ENCODE data around the gene ZSCAN2. TPM values are rescaled to one million over a fixed set of nuclear protein-coding genes. Genes with fewer than 3 reads are reported as not detected.

The ZSCAN2 gene
- total and polyA plus RNA-seq, 10 of the 15 experiments (the other 5 are each of a cell fraction or from before 2014, with no cell fraction given), result 2.7 to 13.2 (median 8.6) TPM

Other genes with a start within 250 kb of the ZSCAN2 start
- gene WDR73, start 53.3 kb downstream of the ZSCAN2 start, total RNA-seq (2014; rRNA removed), result 15.4 and 16.4 TPM in 2 replicates
- 11.5 and 14.9 TPM in 2 replicates for gene WDR73, start 53.3 kb downstream of the ZSCAN2 start, total RNA-seq (2014; rRNA removed; fragmentation: Illumina TruSeq; extraction: Trizol)
- 13.6 and 21.6 TPM in 2 replicates for gene WDR73, start 53.3 kb downstream of the ZSCAN2 start, total RNA-seq (2021)
- gene WDR73, start 53.3 kb downstream of the ZSCAN2 start, polyA plus RNA-seq (2011; rRNA removed), result 9.6 and 12.0 TPM in 2 replicates
- 17.3 and 17.5 TPM in 2 replicates for gene WDR73, start 53.3 kb downstream of the ZSCAN2 start, polyA plus RNA-seq (2014; fragmentation: Illumina TruSeq; extraction: Trizol)
- 1 to 10 TPM; 4.4 to 7.0 TPM for gene WDR73, start 53.3 kb downstream of the ZSCAN2 start, polyA plus RNA-seq (2014; fragmentation: Nextera tagmentation; extraction: Ambion mirVana)
- 19.9 and 20.3 TPM in 2 replicates for gene WDR73, start 53.3 kb downstream of the ZSCAN2 start, polyA plus RNA-seq (2014; rRNA removed)
- 10 to 100 TPM; 25.4 to 25.6 TPM for gene WDR73, start 53.3 kb downstream of the ZSCAN2 start, polyA plus RNA-seq (2016; fragmentation: Nextera tagmentation; extraction: Ambion mirVana)
- 2.5 and 4.1 TPM in 2 replicates for gene NMB, start 57.2 kb downstream of the ZSCAN2 start, total RNA-seq (2014; rRNA removed)
- gene NMB, start 57.2 kb downstream of the ZSCAN2 start, total RNA-seq (2014; rRNA removed; fragmentation: Illumina TruSeq; extraction: Trizol), result 0.67 and 1.8 TPM in 2 replicates
- gene NMB, start 57.2 kb downstream of the ZSCAN2 start, total RNA-seq (2021), result 1.3 and 2.8 TPM in 2 replicates
- gene NMB, start 57.2 kb downstream of the ZSCAN2 start, polyA plus RNA-seq (2011; rRNA removed), result 0.62 and 0.76 TPM in 2 replicates
- 0.76 and 0.81 TPM in 2 replicates for gene NMB, start 57.2 kb downstream of the ZSCAN2 start, polyA plus RNA-seq (2014; fragmentation: Illumina TruSeq; extraction: Trizol)
- gene NMB, start 57.2 kb downstream of the ZSCAN2 start, polyA plus RNA-seq (2014; fragmentation: Nextera tagmentation; extraction: Ambion mirVana), result under 1 TPM; 0.32 to 0.91 TPM
- 2.9 and 3.6 TPM in 2 replicates for gene NMB, start 57.2 kb downstream of the ZSCAN2 start, polyA plus RNA-seq (2014; rRNA removed)
- gene NMB, start 57.2 kb downstream of the ZSCAN2 start, polyA plus RNA-seq (2016; fragmentation: Nextera tagmentation; extraction: Ambion mirVana), result 1 to 10 TPM; 2.2 to 2.7 TPM
- 99.2 and 137 TPM in 2 replicates for gene SEC11A, start 115.1 kb downstream of the ZSCAN2 start, total RNA-seq (2014; rRNA removed)
- gene SEC11A, start 115.1 kb downstream of the ZSCAN2 start, total RNA-seq (2014; rRNA removed; fragmentation: Illumina TruSeq; extraction: Trizol), result 137 and 141 TPM in 2 replicates
- gene SEC11A, start 115.1 kb downstream of the ZSCAN2 start, total RNA-seq (2021), result 106 and 109 TPM in 2 replicates
- gene SEC11A, start 115.1 kb downstream of the ZSCAN2 start, polyA plus RNA-seq (2011; rRNA removed), result 145 and 237 TPM in 2 replicates
- gene SEC11A, start 115.1 kb downstream of the ZSCAN2 start, polyA plus RNA-seq (2014; fragmentation: Illumina TruSeq; extraction: Trizol), result 153 and 210 TPM in 2 replicates
- gene SEC11A, start 115.1 kb downstream of the ZSCAN2 start, polyA plus RNA-seq (2014; fragmentation: Nextera tagmentation; extraction: Ambion mirVana), result 100 to 1,000 TPM; 132 to 152 TPM
- gene SEC11A, start 115.1 kb downstream of the ZSCAN2 start, polyA plus RNA-seq (2014; rRNA removed), result 149 and 159 TPM in 2 replicates
- 100 to 1,000 TPM; 131 to 147 TPM for gene SEC11A, start 115.1 kb downstream of the ZSCAN2 start, polyA plus RNA-seq (2016; fragmentation: Nextera tagmentation; extraction: Ambion mirVana)
- 6.7 and 8.2 TPM in 2 replicates for gene ZNF592, start 147.6 kb downstream of the ZSCAN2 start, total RNA-seq (2014; rRNA removed)
- gene ZNF592, start 147.6 kb downstream of the ZSCAN2 start, total RNA-seq (2014; rRNA removed; fragmentation: Illumina TruSeq; extraction: Trizol), result 7.0 and 7.8 TPM in 2 replicates
- gene ZNF592, start 147.6 kb downstream of the ZSCAN2 start, total RNA-seq (2021), result 20.3 and 23.7 TPM in 2 replicates
- gene ZNF592, start 147.6 kb downstream of the ZSCAN2 start, polyA plus RNA-seq (2011; rRNA removed), result 3.5 and 6.9 TPM in 2 replicates
- gene ZNF592, start 147.6 kb downstream of the ZSCAN2 start, polyA plus RNA-seq (2014; fragmentation: Illumina TruSeq; extraction: Trizol), result 10.9 and 14.4 TPM in 2 replicates
- 1 to 10 TPM in 1 of 2 experiments, under 1 TPM in 1; 0.95 to 1.3 TPM for gene ZNF592, start 147.6 kb downstream of the ZSCAN2 start, polyA plus RNA-seq (2014; fragmentation: Nextera tagmentation; extraction: Ambion mirVana)
- gene ZNF592, start 147.6 kb downstream of the ZSCAN2 start, polyA plus RNA-seq (2014; rRNA removed), result 13.5 and 16.0 TPM in 2 replicates
- 10 to 100 TPM in 1 of 2 experiments, 1 to 10 TPM in 1; 9.0 to 10.7 TPM for gene ZNF592, start 147.6 kb downstream of the ZSCAN2 start, polyA plus RNA-seq (2016; fragmentation: Nextera tagmentation; extraction: Ambion mirVana)
- under 0.01 TPM in 1 of 2 replicates, not detected in the other for gene ALPK3, start 216.3 kb downstream of the ZSCAN2 start, total RNA-seq (2014; rRNA removed)
- gene ALPK3, start 216.3 kb downstream of the ZSCAN2 start, total RNA-seq (2014; rRNA removed; fragmentation: Illumina TruSeq; extraction: Trizol), result under 0.01 TPM in 1 of 2 replicates, not detected in the other
- 0.05 TPM in 2 replicates for gene ALPK3, start 216.3 kb downstream of the ZSCAN2 start, total RNA-seq (2021)
- gene ALPK3, start 216.3 kb downstream of the ZSCAN2 start, polyA plus RNA-seq (2011; rRNA removed), result not detected in 2 replicates
- gene ALPK3, start 216.3 kb downstream of the ZSCAN2 start, polyA plus RNA-seq (2014; fragmentation: Illumina TruSeq; extraction: Trizol), result 0.01 TPM in 1 of 2 replicates, not detected in the other
- gene ALPK3, start 216.3 kb downstream of the ZSCAN2 start, polyA plus RNA-seq (2014; fragmentation: Nextera tagmentation; extraction: Ambion mirVana), result not detected
- 0.01 and 0.03 TPM in 2 replicates for gene ALPK3, start 216.3 kb downstream of the ZSCAN2 start, polyA plus RNA-seq (2014; rRNA removed)
- gene ALPK3, start 216.3 kb downstream of the ZSCAN2 start, polyA plus RNA-seq (2016; fragmentation: Nextera tagmentation; extraction: Ambion mirVana), result not detected

Data from GM12878 (cell line).